Measurements from ENCODE around the gene RBFOX2.

Gene RBFOX2

DNA sequence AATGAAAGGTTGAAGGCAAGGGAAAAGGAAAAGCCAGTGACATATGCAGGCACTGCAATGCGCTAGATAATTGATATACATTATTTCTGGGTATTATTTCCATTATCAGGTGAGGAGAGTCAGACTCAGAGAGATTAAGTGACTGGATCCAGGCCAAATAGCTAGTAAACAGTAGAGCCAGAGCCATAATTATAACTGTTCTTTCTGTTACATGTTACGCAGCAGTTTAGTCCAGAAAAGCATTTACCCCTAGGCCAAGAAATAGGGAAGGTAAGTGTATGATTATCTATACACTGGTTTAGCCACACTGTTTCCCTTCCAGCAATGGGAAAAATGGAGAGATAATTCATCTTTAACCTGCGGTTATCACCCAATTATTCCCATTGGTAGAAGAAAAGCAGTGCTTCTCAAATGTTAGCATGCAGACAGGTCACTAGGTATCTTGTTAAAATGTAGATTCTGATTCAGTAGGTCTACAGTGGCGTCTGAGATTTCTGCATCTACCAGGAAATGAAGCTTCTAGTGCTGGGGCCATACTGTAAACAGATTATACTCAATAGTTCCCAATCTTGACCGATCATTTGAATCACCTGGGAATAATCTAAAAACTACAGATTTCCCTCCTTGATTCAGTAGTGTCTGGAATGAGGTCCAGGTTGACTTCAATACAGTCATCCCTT is 69.4 kb downstream of the RBFOX2 start:
- Histone ChIP-seq H3K9ac (ENCODE audit: low read length in 2 of 2) (no peak overlapping the region), H3K4me1 (ENCODE audit: control insufficient read depth, insufficient read depth, low read length) (peaks cover 21% of the 10 kb centered on the region), H3K27ac (ENCODE audit: low read length) (no peak overlapping the region), H3K9me3 (ENCODE audit: control insufficient read depth in 2 of 2, low read length in 2 of 2) (no peaks in the 10 kb centered on the region), H3K36me3 (ENCODE audit: control insufficient read depth in 2 of 2, insufficient read depth in 2 of 2, low read length in 2 of 2) (no peaks in the 10 kb centered on the region), H3K27me3 (ENCODE audit: control insufficient read depth in 1 of 2, insufficient read depth in 2 of 2, low read length in 2 of 2) (no peaks in the 10 kb centered on the region), H3K4me3 (ENCODE audit: low read length in 2 of 2) (no peak overlapping the region)

DNA sequence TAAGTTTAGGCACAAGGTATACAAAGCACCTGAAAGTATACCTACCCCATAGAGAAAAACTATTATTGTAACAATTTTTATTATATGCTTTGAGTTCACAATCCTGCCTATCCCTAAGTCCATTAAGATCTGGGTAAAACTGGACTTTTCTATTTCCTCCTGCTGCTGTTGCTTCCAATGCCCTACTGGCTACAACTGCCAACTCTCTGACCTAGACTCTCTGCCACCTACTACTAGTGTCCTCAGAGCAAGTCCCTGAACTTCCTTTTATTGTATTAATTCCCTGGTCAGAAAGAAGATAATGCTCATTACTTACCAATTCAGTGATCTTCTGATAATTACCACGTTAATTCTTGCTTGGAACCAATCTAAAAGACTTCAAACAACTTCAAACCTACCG is 70.3 kb downstream of the RBFOX2 start:
- Histone ChIP-seq H3K9ac (ENCODE audit: low read length in 2 of 2) (no peak overlapping the region), H3K9me3 (ENCODE audit: control insufficient read depth in 2 of 2, low read length in 2 of 2) (no peaks in the 10 kb centered on the region), H3K27me3 (ENCODE audit: control insufficient read depth in 1 of 2, insufficient read depth in 2 of 2, low read length in 2 of 2) (no peaks in the 10 kb centered on the region), H3K4me3 (ENCODE audit: low read length in 2 of 2) (no peak overlapping the region), H3K27ac (ENCODE audit: low read length) (no peak overlapping the region), H3K4me1 (ENCODE audit: control insufficient read depth, insufficient read depth, low read length) (peaks cover 21% of the 10 kb centered on the region), H3K36me3 (ENCODE audit: control insufficient read depth in 2 of 2, insufficient read depth in 2 of 2, low read length in 2 of 2) (no peaks in the 10 kb centered on the region)

DNA sequence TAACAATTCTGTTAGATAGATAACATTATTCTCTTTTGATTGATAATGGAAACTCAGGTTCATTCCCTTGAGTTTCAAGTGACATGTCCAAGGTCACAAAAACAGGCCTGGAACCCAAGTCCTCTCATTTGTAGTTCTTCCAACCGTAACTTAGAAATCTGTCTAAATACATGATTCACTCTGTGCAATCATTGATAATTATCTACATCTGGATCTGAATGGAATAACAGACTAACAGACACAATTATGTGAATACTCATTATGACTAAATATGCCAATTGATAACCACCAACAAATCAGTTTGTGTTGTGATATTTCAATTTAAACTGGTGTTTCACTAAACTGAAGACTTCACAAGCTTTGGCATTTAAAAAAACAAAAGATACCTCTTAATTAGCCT is 71.0 kb downstream of the RBFOX2 start:
- no peak overlapping the region for H3K27ac ChIP-seq (ENCODE audit: low read length)
- no peaks in the 10 kb centered on the region for H3K27me3 ChIP-seq (ENCODE audit: control insufficient read depth in 1 of 2, insufficient read depth in 2 of 2, low read length in 2 of 2)
- H3K9me3 ChIP-seq (ENCODE audit: control insufficient read depth in 2 of 2, low read length in 2 of 2), result no peaks in the 10 kb centered on the region
- no peaks in the 10 kb centered on the region for H3K36me3 ChIP-seq (ENCODE audit: control insufficient read depth in 2 of 2, insufficient read depth in 2 of 2, low read length in 2 of 2)
- no peak overlapping the region for H3K9ac ChIP-seq (ENCODE audit: low read length in 2 of 2)
- peaks cover 21% of the 10 kb centered on the region for H3K4me1 ChIP-seq (ENCODE audit: control insufficient read depth, insufficient read depth, low read length)
- no peak overlapping the region for H3K4me3 ChIP-seq (ENCODE audit: low read length in 2 of 2)

DNA sequence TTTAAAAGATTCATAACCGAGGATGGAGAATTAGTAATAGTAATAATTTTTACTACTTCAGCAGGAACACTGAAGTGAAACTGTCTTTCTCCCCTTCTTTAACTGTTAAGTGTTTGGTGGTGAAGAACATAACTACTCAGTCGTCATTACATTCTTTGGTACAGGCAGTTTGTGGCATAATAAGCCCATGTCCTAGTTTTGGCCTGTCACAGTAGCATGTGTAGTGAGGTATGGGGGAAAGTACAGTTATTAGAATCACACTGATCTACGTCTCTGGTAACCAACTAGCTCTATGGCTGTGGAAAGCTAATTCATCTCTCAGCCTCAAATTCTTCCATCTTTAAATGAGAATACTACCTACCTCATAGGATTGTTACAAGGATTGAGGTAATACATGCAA is 71.8 kb downstream of the RBFOX2 start:
- H3K9ac ChIP-seq (ENCODE audit: low read length in 2 of 2), result no peak overlapping the region
- no peak overlapping the region for H3K27ac ChIP-seq (ENCODE audit: low read length)
- H3K4me1 ChIP-seq (ENCODE audit: control insufficient read depth, insufficient read depth, low read length), result peaks cover 16% of the 10 kb centered on the region
- no peaks in the 10 kb centered on the region for H3K27me3 ChIP-seq (ENCODE audit: control insufficient read depth in 1 of 2, insufficient read depth in 2 of 2, low read length in 2 of 2)
- H3K9me3 ChIP-seq (ENCODE audit: control insufficient read depth in 2 of 2, low read length in 2 of 2), result no peaks in the 10 kb centered on the region
- H3K36me3 ChIP-seq (ENCODE audit: control insufficient read depth in 2 of 2, insufficient read depth in 2 of 2, low read length in 2 of 2), result no peaks in the 10 kb centered on the region
- H3K4me3 ChIP-seq (ENCODE audit: low read length in 2 of 2), result no peak overlapping the region

DNA sequence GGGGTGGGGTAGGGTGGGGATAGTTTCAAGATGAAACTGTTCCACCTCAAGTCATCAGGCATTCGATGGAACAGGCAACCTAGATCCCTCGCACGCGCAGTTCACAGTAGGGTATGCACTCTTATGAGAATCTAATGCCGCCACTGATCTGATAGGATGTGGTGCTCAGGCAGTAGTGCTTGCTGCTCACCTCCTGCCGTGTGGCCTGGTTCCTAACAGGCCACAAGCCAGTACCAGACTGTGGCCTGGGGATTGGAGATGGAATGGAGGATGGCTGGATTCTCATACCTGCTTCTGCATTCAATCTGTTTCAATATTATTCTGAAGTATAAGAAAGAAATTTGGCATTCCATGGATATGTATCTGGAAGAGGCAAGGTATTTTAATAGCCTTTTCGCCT is 73.1 kb downstream of the RBFOX2 start:
- H3K9me3 ChIP-seq (ENCODE audit: control insufficient read depth in 2 of 2, low read length in 2 of 2), result no peaks in the 10 kb centered on the region
- H3K27ac ChIP-seq (ENCODE audit: low read length), result no peak overlapping the region
- H3K27me3 ChIP-seq (ENCODE audit: control insufficient read depth in 1 of 2, insufficient read depth in 2 of 2, low read length in 2 of 2), result no peaks in the 10 kb centered on the region
- H3K9ac ChIP-seq (ENCODE audit: low read length in 2 of 2), result no peak overlapping the region
- no peak overlapping the region for H3K4me3 ChIP-seq (ENCODE audit: low read length in 2 of 2)
- peaks cover 8% of the 10 kb centered on the region for H3K4me1 ChIP-seq (ENCODE audit: control insufficient read depth, insufficient read depth, low read length)
- no peaks in the 10 kb centered on the region for H3K36me3 ChIP-seq (ENCODE audit: control insufficient read depth in 2 of 2, insufficient read depth in 2 of 2, low read length in 2 of 2)

DNA sequence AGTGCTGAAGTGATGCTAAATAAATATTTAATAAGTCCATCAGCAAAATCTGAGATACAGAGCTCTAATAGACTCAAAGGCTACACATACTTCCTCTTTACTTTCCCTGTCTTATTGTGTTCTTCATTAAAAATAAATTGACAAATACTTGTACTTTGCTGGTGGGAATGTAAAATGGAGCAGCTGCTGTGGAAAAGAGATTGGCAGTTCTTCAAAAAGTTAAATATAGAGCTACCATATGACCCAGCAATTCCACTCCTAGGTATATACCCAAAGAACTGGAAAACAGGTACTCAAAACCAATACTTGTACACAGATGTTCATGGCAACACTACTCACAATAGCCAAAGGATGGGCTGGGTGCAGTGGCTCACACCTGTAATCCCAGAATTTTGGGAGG is 76.0 kb downstream of the RBFOX2 start:
- Histone ChIP-seq H3K4me3 (ENCODE audit: low read length in 2 of 2) (no peak overlapping the region), H3K4me1 (ENCODE audit: control insufficient read depth, insufficient read depth, low read length) (no peaks in the 10 kb centered on the region), H3K9ac (ENCODE audit: low read length in 2 of 2) (no peak overlapping the region), H3K36me3 (ENCODE audit: control insufficient read depth in 2 of 2, insufficient read depth in 2 of 2, low read length in 2 of 2) (no peaks in the 10 kb centered on the region), H3K9me3 (ENCODE audit: control insufficient read depth in 2 of 2, low read length in 2 of 2) (no peaks in the 10 kb centered on the region), H3K27ac (ENCODE audit: low read length) (no peak overlapping the region), H3K27me3 (ENCODE audit: control insufficient read depth in 1 of 2, insufficient read depth in 2 of 2, low read length in 2 of 2) (no peaks in the 10 kb centered on the region)

DNA sequence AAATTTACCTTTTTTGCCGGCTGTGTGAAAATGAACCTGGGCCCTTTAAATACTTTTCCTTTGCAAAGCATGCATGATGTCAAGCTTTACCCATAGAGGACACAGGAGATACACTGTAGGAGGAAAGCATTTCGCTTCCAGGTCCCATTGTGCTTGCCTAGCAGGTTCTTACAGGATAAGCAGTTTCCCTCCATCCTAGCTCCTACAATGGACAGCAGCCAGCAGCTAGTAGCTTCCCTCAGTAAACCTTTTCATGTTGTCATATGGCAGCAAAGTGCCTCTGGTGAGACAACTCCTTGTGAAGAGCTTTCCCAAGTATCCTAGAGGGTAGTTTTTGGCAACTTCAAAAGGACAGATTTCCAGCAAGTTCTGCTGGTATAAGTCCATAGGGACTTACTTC is 78.4 kb downstream of the RBFOX2 start:
- H3K4me1 ChIP-seq (ENCODE audit: control insufficient read depth, insufficient read depth, low read length), result no peaks in the 10 kb centered on the region
- no peaks in the 10 kb centered on the region for H3K9me3 ChIP-seq (ENCODE audit: control insufficient read depth in 2 of 2, low read length in 2 of 2)
- H3K36me3 ChIP-seq (ENCODE audit: control insufficient read depth in 2 of 2, insufficient read depth in 2 of 2, low read length in 2 of 2), result no peaks in the 10 kb centered on the region
- H3K4me3 ChIP-seq (ENCODE audit: low read length in 2 of 2), result no peak overlapping the region
- no peak overlapping the region for H3K27ac ChIP-seq (ENCODE audit: low read length)
- no peaks in the 10 kb centered on the region for H3K27me3 ChIP-seq (ENCODE audit: control insufficient read depth in 1 of 2, insufficient read depth in 2 of 2, low read length in 2 of 2)
- H3K9ac ChIP-seq (ENCODE audit: low read length in 2 of 2), result no peak overlapping the region

DNA sequence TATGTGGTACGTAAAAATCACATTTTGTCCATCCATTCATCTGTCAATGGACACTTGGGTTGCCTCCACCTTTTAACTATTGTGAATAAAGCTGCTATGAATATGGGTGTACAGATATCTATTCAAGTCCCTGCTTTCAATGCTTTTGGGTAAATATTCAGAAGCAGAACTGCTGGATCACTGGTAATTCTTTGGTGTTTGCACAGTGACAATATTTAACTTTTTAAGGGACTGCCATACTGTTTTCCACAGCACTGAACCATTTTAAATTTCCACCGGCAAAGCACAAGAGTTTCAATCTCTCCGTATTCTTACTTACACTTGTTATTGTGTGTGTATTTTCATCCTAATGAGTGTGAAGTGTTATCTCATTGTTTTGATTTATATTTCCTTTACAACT is 79.4 kb downstream of the RBFOX2 start:
- Histone ChIP-seq H3K9ac (ENCODE audit: low read length in 2 of 2) (no peak overlapping the region), H3K27ac (ENCODE audit: low read length) (no peak overlapping the region), H3K4me3 (ENCODE audit: low read length in 2 of 2) (no peak overlapping the region), H3K4me1 (ENCODE audit: control insufficient read depth, insufficient read depth, low read length) (no peaks in the 10 kb centered on the region), H3K9me3 (ENCODE audit: control insufficient read depth in 2 of 2, low read length in 2 of 2) (no peaks in the 10 kb centered on the region), H3K27me3 (ENCODE audit: control insufficient read depth in 1 of 2, insufficient read depth in 2 of 2, low read length in 2 of 2) (no peaks in the 10 kb centered on the region), H3K36me3 (ENCODE audit: control insufficient read depth in 2 of 2, insufficient read depth in 2 of 2, low read length in 2 of 2) (no peaks in the 10 kb centered on the region)

DNA sequence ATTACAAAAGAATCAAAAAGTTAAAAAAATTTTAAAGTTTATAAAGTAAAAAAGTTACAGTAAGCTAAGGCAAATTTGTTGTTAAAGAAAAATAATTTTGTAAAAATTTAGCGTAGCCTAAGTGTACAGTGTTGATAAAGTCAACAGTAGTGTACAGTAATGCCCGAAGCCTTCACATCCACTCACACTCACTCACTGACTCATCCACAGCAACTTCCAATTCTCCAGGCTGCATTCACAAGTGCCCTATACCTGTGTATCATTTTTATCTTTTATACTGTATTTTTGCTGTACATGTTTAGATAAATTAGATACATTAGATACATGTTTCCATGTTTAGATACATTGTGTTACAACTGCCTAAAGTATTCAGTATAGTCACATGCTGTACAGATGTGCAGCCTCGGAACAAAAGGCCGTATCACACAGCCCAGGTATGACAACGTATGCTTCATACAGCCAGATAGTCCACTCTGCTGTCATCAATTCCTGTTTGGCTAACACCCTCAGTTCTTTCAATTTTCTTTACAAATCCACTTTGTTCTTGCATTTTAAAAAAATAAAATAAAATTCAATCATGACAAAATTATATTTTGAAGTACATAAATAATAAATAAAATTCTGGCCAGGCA is 80.7 kb downstream of the RBFOX2 start:
- no peaks in the 10 kb centered on the region for H3K9me3 ChIP-seq (ENCODE audit: control insufficient read depth in 2 of 2, low read length in 2 of 2)
- H3K27ac ChIP-seq (ENCODE audit: low read length), result no peak overlapping the region
- H3K36me3 ChIP-seq (ENCODE audit: control insufficient read depth in 2 of 2, insufficient read depth in 2 of 2, low read length in 2 of 2), result no peaks in the 10 kb centered on the region
- H3K4me1 ChIP-seq (ENCODE audit: control insufficient read depth, insufficient read depth, low read length), result no peaks in the 10 kb centered on the region
- H3K4me3 ChIP-seq (ENCODE audit: low read length in 2 of 2), result no peak overlapping the region
- no peak overlapping the region for H3K9ac ChIP-seq (ENCODE audit: low read length in 2 of 2)
- H3K27me3 ChIP-seq (ENCODE audit: control insufficient read depth in 1 of 2, insufficient read depth in 2 of 2, low read length in 2 of 2), result no peaks in the 10 kb centered on the region

DNA sequence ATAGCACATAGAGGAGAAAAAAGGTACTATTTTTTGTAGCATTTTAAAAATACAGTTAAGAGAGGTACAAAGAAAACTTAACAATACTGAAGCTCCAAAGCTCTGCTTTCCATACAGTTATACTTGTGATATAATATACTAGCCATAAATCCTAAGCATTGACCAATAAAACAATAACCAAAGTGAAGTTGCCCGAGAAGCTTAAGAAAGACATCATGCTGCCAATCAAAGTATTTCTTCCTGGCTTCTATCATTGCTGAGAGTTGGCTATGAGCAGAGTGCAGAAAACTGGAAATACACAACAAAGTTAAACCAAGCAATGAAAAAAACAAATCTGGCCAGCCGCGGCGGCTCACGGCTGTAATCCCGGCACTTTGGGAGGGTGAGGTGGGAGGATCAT is 84.2 kb downstream of the RBFOX2 start:
- no peak overlapping the region for H3K27ac ChIP-seq (ENCODE audit: low read length)
- H3K9me3 ChIP-seq (ENCODE audit: control insufficient read depth in 2 of 2, low read length in 2 of 2), result no peaks in the 10 kb centered on the region
- no peaks in the 10 kb centered on the region for H3K27me3 ChIP-seq (ENCODE audit: control insufficient read depth in 1 of 2, insufficient read depth in 2 of 2, low read length in 2 of 2)
- no peaks in the 10 kb centered on the region for H3K4me1 ChIP-seq (ENCODE audit: control insufficient read depth, insufficient read depth, low read length)
- H3K36me3 ChIP-seq (ENCODE audit: control insufficient read depth in 2 of 2, insufficient read depth in 2 of 2, low read length in 2 of 2), result no peaks in the 10 kb centered on the region
- H3K4me3 ChIP-seq (ENCODE audit: low read length in 2 of 2), result no peak overlapping the region
- H3K9ac ChIP-seq (ENCODE audit: low read length in 2 of 2), result no peak overlapping the region

DNA sequence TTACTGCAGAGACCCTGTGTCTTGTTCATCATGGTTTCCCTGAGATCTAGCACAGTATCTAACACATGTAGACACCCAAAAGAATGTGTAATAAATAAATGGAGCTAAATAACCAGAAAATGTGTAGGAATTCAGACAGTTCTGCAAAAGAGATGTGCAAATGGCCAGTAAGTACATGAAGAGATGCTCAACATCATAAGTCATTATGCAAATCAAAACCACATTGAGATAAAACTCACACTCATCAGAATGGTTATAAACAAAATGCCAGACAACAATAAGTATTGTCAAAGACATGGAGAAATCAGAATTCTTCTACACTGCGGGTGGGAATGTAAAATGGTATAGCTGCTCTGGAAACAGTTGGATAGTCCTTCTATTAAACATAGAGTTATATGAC is 88.5 kb downstream of the RBFOX2 start:
- Histone ChIP-seq H3K27ac (ENCODE audit: low read length) (no peak overlapping the region), H3K9me3 (ENCODE audit: control insufficient read depth in 2 of 2, low read length in 2 of 2) (no peaks in the 10 kb centered on the region), H3K36me3 (ENCODE audit: control insufficient read depth in 2 of 2, insufficient read depth in 2 of 2, low read length in 2 of 2) (peaks cover 5 to 7% of the 10 kb centered on the region in 2 donors), H3K4me3 (ENCODE audit: low read length in 2 of 2) (no peak overlapping the region), H3K4me1 (ENCODE audit: control insufficient read depth, insufficient read depth, low read length) (no peaks in the 10 kb centered on the region), H3K27me3 (ENCODE audit: control insufficient read depth in 1 of 2, insufficient read depth in 2 of 2, low read length in 2 of 2) (no peaks in the 10 kb centered on the region), H3K9ac (ENCODE audit: low read length in 2 of 2) (no peak overlapping the region)

All from stomach smooth muscle (tissue), 2 donors.